HepG2 (cell line): ENCODE measurements around the gene DDX20.

Source experiments
- CTCF ChIP-seq: sonication (generic); formaldehyde crosslinking; IDR thresholded peaks from 2 replicates; pipeline ENCODE4 v1.5.0; 2020; ENCODE audit warnings: mild to moderate bottlenecking, missing genetic modification reagents, moderate library complexity
- TIGD3 ChIP-seq: sonication (generic); formaldehyde crosslinking; IDR thresholded peaks from 2 replicates; pipeline ENCODE4 v1.5.1; 2020; ENCODE audit warnings: mild to moderate bottlenecking, missing genetic modification reagents, borderline replicate concordance
- ZNF18 ChIP-seq: sonication (generic); formaldehyde crosslinking; IDR thresholded peaks from 2 replicates; pipeline ENCODE4 v1.8.0; 2022; ENCODE audit warnings: mild to moderate bottlenecking, missing genetic modification reagents; ENCODE audit not compliant: insufficient replicate concordance

- TF ChIP-seq ZNF18 = no peak
- TF ChIP-seq TIGD3 (CRISPR knock-in tag) = no peak
- TF ChIP-seq CTCF (CRISPR knock-in tag) = no peak
Measured at GRCh38 chr1:111789142-111789541, 33.4 kb downstream of the DDX20 start.
